HepG2 (cell line): Measurements from ENCODE around the gene ZBTB2. TPM values are rescaled to one million over a fixed set of nuclear protein-coding genes. Genes with fewer than 3 reads are reported as not detected.
A peak's percentile ranks its signal among the peaks of the same experiment; 100 is the strongest.

Experiments
- ATF2 ChIP-seq: sonication (generic); formaldehyde crosslinking; IDR thresholded peaks from 2 replicates; pipeline ENCODE4 v1.4.0; 2020; ENCODE audit warnings: missing genetic modification reagents
- HNF1B ChIP-seq: sonication (generic); formaldehyde crosslinking; IDR thresholded peaks from 2 replicates; pipeline ENCODE4 v1.5.1; 2020; ENCODE audit warnings: mild to moderate bottlenecking, moderate library complexity, missing genetic modification reagents
- KDM3A ChIP-seq: IDR thresholded peaks from 2 replicates; pipeline ENCODE4 v1.6.1; 2018; ENCODE audit warnings: low read depth, missing compliant biosample characterization
- KDM5B ChIP-seq: sonication (generic); formaldehyde crosslinking; IDR thresholded peaks from 2 replicates; pipeline ENCODE4 v1.4.0; 2020; ENCODE audit warnings: missing genetic modification reagents, mild to moderate bottlenecking, borderline replicate concordance
- MYC ChIP-seq: sonication (generic); formaldehyde crosslinking; IDR thresholded peaks from 2 replicates; pipeline ENCODE4 v1.9.0; 2021; ENCODE audit warnings: missing genetic modification reagents, borderline replicate concordance
- PBX3 ChIP-seq: sonication (generic); formaldehyde crosslinking; IDR thresholded peaks from 2 replicates; pipeline ENCODE4 v1.8.1; 2023; ENCODE audit warnings: missing genetic modification reagents, inconsistent platforms, borderline replicate concordance
- RBAK ChIP-seq: sonication (generic); formaldehyde crosslinking; IDR thresholded peaks from 2 replicates; pipeline ENCODE4 v1.5.1; 2020; ENCODE audit warnings: mild to moderate bottlenecking, missing genetic modification reagents
- TERF1 ChIP-seq: sonication (generic); formaldehyde crosslinking; IDR thresholded peaks from 2 replicates; pipeline ENCODE4 v1.8.0; 2022; ENCODE audit warnings: mild to moderate bottlenecking, missing genetic modification reagents, moderate library complexity
- ZNF142 ChIP-seq: sonication (generic); formaldehyde crosslinking; IDR thresholded peaks from 2 replicates; pipeline ENCODE4 v1.4.0; 2020; ENCODE audit warnings: missing genetic modification reagents
- ZNF20 ChIP-seq: sonication (generic); formaldehyde crosslinking; IDR thresholded peaks from 2 replicates; pipeline ENCODE4 v1.4.0; 2020; ENCODE audit warnings: mild to moderate bottlenecking, moderate library complexity, missing genetic modification reagents
- ZNF275 ChIP-seq: sonication (generic); formaldehyde crosslinking; IDR thresholded peaks from 2 replicates; pipeline ENCODE4 v1.8.0; 2022; ENCODE audit warnings: missing genetic modification reagents, mild to moderate bottlenecking, inconsistent platforms, borderline replicate concordance
- ZNF615 ChIP-seq: sonication (generic); formaldehyde crosslinking; IDR thresholded peaks from 2 replicates; pipeline ENCODE4 v1.5.0; 2020; ENCODE audit warnings: mild to moderate bottlenecking, missing genetic modification reagents, borderline replicate concordance
- polyA plus RNA-seq, 8 experiments: library from polyadenylated mRNA; depleted of rRNA in 3 of 8; stranded (reverse) in 7 of 8; unstranded in 1 of 8; fragments of >200 nt; fragmentation: Illumina TruSeq in 4 of 8; extraction: Trizol in 4 of 8; gene quantifications; 2 replicates each; pipeline versions ENCODE4 v1.2.1 to v1.2.3, GENCODE V29; 2011 to 2016; ENCODE audit warnings: low read depth in 4 of 8, missing spikeins in 1 of 8, mixed read lengths in 1 of 8; ENCODE audit not compliant: insufficient read depth in 1 of 8
- total RNA-seq, 5 experiments: library from RNA; depleted of rRNA; stranded (reverse); fragments of >200 nt; fragmentation: Illumina TruSeq; extraction: Trizol; gene quantifications; 2 replicates each; pipeline ENCODE4 v1.2.3, GENCODE V29; 2016; ENCODE audit warnings: low read depth in 1 of 5

The ZBTB2 gene
- total and polyA plus RNA-seq, 2 of the 13 experiments (the other 11 are each of a cell fraction or from before 2014, with no cell fraction given) = 15.4 to 22.8 TPM

- TF ChIP-seq RBAK (no peak), ZNF142 (CRISPR knock-in tag) (no peak), TERF1 (no peak), ZNF275 (CRISPR knock-in tag) (0 out of 2 replicates have a peak, but pooled peaks have one; percentile 74), MYC (CRISPR knock-in tag) (peak; percentile 71; the same call in 1 of the 2 replicates), KDM5B (CRISPR knock-in tag) (peak; percentile 60; the same call in 1 of the 2 replicates), ZNF20 (CRISPR knock-in tag) (no peak), PBX3 (CRISPR knock-in tag) (no peak), ATF2 (CRISPR knock-in tag) (peak; percentile 73; the same call in 1 of the 2 replicates), HNF1B (CRISPR knock-in tag) (peak; percentile 88), KDM3A (peak; percentile 80; the same call in 1 of the 2 replicates), ZNF615 (CRISPR knock-in tag) (0 out of 2 replicates have a peak, but pooled peaks have one; percentile 41)
Observed at GRCh38 chr6:151323791-151324487, 67.4 kb downstream of the ZBTB2 start (continued).
